HL-60 (cell line): ENCODE data around the gene MAP3K7.

ENCODE experiments used
- CTCF ChIP-seq: IDR thresholded peaks from one replicate; pipeline ENCODE4 v1.5.1; 2011; ENCODE audit warnings: low read length, control low read depth, inconsistent platforms; ENCODE audit not compliant: insufficient read depth
- GABPA ChIP-seq: IDR thresholded peaks from 2 replicates; pipeline ENCODE4 v1.6.1; 2012; ENCODE audit warnings: low read depth
- TF ChIP-seq, protein P1 (sequence below): IDR thresholded peaks from 2 replicates; pipeline ENCODE4 v1.6.1; 2012; ENCODE audit warnings: low read depth; ENCODE audit not compliant: insufficient replicate concordance

DNA sequence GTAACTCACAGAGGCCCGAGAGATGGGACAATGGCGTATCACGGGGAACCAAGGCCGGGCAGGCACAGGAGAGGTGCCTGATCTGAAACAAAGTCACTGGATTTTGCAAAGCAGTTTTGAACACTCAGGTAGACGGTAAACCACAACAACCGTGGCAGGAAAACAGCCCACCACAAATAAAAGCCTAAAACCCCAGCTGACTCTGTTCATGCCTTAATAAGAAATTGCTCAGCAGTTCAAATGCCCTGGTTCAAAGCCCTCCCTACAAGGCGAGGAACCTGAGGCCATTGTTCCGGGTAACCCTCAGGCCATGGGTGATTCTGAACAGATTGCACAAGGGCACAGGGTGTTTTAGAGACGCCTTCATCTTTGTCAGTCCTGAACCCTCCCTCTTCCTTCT is 114.2 kb downstream of the MAP3K7 start:
- no peak for TF ChIP-seq CTCF
- TF ChIP-seq, protein P1, sequence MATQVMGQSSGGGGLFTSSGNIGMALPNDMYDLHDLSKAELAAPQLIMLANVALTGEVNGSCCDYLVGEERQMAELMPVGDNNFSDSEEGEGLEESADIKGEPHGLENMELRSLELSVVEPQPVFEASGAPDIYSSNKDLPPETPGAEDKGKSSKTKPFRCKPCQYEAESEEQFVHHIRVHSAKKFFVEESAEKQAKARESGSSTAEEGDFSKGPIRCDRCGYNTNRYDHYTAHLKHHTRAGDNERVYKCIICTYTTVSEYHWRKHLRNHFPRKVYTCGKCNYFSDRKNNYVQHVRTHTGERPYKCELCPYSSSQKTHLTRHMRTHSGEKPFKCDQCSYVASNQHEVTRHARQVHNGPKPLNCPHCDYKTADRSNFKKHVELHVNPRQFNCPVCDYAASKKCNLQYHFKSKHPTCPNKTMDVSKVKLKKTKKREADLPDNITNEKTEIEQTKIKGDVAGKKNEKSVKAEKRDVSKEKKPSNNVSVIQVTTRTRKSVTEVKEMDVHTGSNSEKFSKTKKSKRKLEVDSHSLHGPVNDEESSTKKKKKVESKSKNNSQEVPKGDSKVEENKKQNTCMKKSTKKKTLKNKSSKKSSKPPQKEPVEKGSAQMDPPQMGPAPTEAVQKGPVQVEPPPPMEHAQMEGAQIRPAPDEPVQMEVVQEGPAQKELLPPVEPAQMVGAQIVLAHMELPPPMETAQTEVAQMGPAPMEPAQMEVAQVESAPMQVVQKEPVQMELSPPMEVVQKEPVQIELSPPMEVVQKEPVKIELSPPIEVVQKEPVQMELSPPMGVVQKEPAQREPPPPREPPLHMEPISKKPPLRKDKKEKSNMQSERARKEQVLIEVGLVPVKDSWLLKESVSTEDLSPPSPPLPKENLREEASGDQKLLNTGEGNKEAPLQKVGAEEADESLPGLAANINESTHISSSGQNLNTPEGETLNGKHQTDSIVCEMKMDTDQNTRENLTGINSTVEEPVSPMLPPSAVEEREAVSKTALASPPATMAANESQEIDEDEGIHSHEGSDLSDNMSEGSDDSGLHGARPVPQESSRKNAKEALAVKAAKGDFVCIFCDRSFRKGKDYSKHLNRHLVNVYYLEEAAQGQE = no peak
- TF ChIP-seq GABPA = no peak
